Muscle of back (tissue), 11 donors: ENCODE data around the gene IER2. TPM values are rescaled to one million over a fixed set of nuclear protein-coding genes. Genes with fewer than 3 reads are reported as not detected.
"Not testable (repeated sequence)": the region's sequence is repeated elsewhere in the genome, so short reads cannot be mapped to it uniquely, and the experiment has no call there.

ENCODE experiments used
- DNase-seq, 3 donors: peaks; one replicate each; pipeline versions ENCODE4 v3.0.0 to v3.0.0-alpha.2; 2013
- polyA plus RNA-seq, 10 donors: library from polyadenylated mRNA; unstranded; fragments of 120-200 nt; gene quantifications; one replicate each; pipeline ENCODE4 v1.2.1, GENCODE V29; 2013; ENCODE audit not compliant: insufficient read length in 10 of 10

IER2 gene
- polyA plus RNA-seq, 10 donors, result 28.1 to 171 (median 67.2) TPM

DNA sequence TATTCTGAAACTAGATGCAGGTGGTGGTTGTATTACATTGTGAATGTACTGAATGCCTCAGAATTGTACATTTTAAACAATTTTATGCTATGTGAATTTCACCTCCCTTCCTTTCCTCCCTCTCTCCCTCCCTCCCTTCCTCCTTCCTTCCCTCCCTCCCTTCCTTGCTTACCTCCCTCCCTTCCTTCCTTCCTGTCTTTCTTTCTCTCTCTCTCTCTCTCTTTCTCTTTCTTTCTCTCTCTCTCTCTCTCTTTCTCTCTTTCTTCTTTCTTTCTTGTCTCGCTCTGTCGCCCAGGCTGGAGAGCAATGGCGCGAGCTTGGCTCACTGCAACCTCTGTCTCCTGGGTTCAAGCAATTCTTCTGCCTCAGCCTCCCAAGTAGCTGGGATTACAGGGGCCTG, 37.2 kb downstream of the IER2 start:
- DNase-seq, result no peak

GRCh38 chr19:13189600-13189999, 39.4 kb downstream of the IER2 start:
- DNase-seq, result no peak

DNA sequence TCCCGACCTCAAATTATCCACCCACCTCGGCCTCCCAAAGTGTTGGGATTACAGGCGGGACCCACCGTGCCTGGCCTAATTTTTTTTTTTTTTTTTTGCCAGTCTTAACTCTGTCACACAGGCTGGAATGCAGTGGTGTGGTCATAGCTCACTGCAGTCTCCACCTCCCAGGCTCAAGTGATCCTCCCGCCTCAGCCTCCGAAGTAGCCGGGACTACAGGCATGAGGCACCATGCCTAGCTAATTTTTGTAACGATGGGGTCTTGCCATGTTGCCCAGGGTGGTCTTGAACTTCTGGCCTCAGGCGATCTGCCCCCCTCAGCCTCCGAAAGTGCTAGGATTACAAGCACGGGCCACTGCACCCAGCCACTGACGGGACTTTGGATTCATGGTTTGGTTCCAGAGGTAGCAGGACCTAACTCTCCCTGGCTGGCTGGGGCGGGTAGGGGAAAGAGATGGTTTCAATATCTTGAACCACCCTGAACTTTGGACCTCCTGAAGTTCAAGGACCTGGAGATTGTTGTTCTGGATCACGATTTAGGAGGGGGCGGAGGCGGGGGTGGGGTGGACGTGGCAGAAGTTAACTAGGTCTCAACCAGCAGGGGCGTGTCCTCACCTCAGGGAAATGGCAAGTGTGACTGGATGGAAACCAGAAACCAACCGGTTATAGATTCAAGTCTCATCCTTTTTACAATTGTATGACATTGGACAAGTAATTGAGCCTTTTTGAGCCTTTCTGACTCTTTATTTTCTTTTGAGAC, 40.8 kb downstream of the IER2 start:
- DNase-seq, result no peak

- DNase-seq, result no peak
Measured at GRCh38 chr19:13195678-13196077, 45.5 kb downstream of the IER2 start.

- no peak for DNase-seq
Measured at GRCh38 chr19:13198634-13199033, 48.4 kb downstream of the IER2 start.

DNA sequence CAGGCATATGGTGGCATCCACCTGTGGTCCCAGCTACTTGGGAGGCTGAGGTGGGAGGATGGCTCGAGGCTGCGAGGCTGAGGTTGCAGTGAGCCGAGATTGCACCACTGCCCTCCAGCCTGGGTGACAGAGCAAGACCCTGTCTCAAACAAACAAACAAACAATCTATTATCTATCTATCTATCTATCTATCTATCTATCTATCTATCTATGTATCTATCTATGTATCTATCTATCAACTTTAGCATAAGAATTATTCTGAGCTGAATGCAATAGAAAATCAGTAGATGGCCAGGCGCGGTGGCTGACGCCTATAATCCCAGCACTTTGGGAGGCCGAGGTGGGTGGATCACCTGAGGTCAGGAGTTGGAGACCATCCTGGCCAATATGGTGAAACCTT, 51.9 kb downstream of the IER2 start:
- not testable (repeated sequence) for DNase-seq

Other genes starting within 250 kb of the IER2 start
- gene SYCE2, start 231.1 kb upstream of the IER2 start, polyA plus RNA-seq, result 1 to 10 TPM; 1.7 to 5.8 (median 2.6) TPM
- gene FARSA, start 216.7 kb upstream of the IER2 start, polyA plus RNA-seq, result 10 to 100 TPM; 32.6 to 45.3 (median 36.1) TPM
- 100 to 1,000 TPM; 322 to 587 (median 412) TPM for gene CALR, start 211.8 kb upstream of the IER2 start, polyA plus RNA-seq
- 100 to 1,000 TPM; 104 to 133 (median 113) TPM for gene RAD23A, start 204.5 kb upstream of the IER2 start, polyA plus RNA-seq
- 10 to 100 TPM; 31.4 to 56.6 (median 38.7) TPM for gene GADD45GIP1, start 193.2 kb upstream of the IER2 start, polyA plus RNA-seq
- under 1 TPM in 8 of 10 donors, not detected in 2; 0.08 to 0.38 (median 0.14) TPM for gene DAND5, start 180.8 kb upstream of the IER2 start, polyA plus RNA-seq
- 100 to 1,000 TPM in 9 of 10 donors, 10 to 100 TPM in 1; 89.1 to 136 (median 111) TPM for gene NFIX, start 154.9 kb upstream of the IER2 start, polyA plus RNA-seq
- gene LYL1, start 47.6 kb upstream of the IER2 start, polyA plus RNA-seq, result 1 to 10 TPM; 2.4 to 7.4 (median 4.1) TPM
- gene TRMT1, start 33.7 kb upstream of the IER2 start, polyA plus RNA-seq, result 10 to 100 TPM; 16.6 to 38.8 (median 23.8) TPM
- gene NACC1, start 32.1 kb upstream of the IER2 start, polyA plus RNA-seq, result 10 to 100 TPM; 13.4 to 23.2 (median 17.3) TPM
- 10 to 100 TPM; 26.7 to 53.3 (median 33.2) TPM for gene STX10, start within 50 bp of the IER2 start, polyA plus RNA-seq